Central memory CD4-positive, alpha-beta T cell (primary cell): ENCODE data around the gene RPTOR.
A peak's percentile ranks its signal among the peaks of the same experiment; 100 is the strongest.

ENCODE experiments used
- DNase-seq: peaks from one replicate; pipeline ENCODE4 v3.0.0; 2022

Gene RPTOR

GRCh38 chr17:80822021-80822699 lies 277.5 kb downstream of the RPTOR start:
- DNase-seq = no peak

GRCh38 chr17:80822700-80823410 lies 278.2 kb downstream of the RPTOR start:
- peak; percentile 13 for DNase-seq

- DNase-seq = no peak
These were observed 280.2 kb downstream of the RPTOR start for GRCh38 chr17:80824549-80825470.

GRCh38 chr17:80825471-80826345 lies 281.1 kb downstream of the RPTOR start:
- DNase-seq = no peak

GRCh38 chr17:80826346-80826954 lies 281.8 kb downstream of the RPTOR start:
- no peak for DNase-seq

- no peak for DNase-seq
These were observed 282.5 kb downstream of the RPTOR start for GRCh38 chr17:80826955-80827645.

- DNase-seq = no peak
These were observed 283.3 kb downstream of the RPTOR start for GRCh38 chr17:80827646-80828643.

- no peak for DNase-seq
These were observed 284.7 kb downstream of the RPTOR start for GRCh38 chr17:80829166-80829813.

- DNase-seq = no peak
These were observed 285.6 kb downstream of the RPTOR start for GRCh38 chr17:80830020-80830780.

GRCh38 chr17:80831491-80831890 lies 286.9 kb downstream of the RPTOR start:
- no peak for DNase-seq

- no peak for DNase-seq
These were observed 287.6 kb downstream of the RPTOR start for GRCh38 chr17:80832266-80832676.

GRCh38 chr17:80832888-80833583 lies 288.4 kb downstream of the RPTOR start:
- DNase-seq = peak; percentile 66

GRCh38 chr17:80833952-80834892 lies 289.6 kb downstream of the RPTOR start:
- DNase-seq = no peak

GRCh38 chr17:80834893-80835275 lies 290.2 kb downstream of the RPTOR start:
- no peak for DNase-seq

GRCh38 chr17:80835816-80836657 lies 291.4 kb downstream of the RPTOR start:
- no peak for DNase-seq

GRCh38 chr17:80836658-80836965 lies 292.0 kb downstream of the RPTOR start:
- DNase-seq = no peak
